Measurements from ENCODE around the gene ZBTB7C.

Gene ZBTB7C

GRCh38 chr18:48199399-48199798, 209.8 kb downstream of the ZBTB7C start:
- DNase-seq (ENCODE audit: extremely low read depth in 1 of 2, low read depth in 1 of 2) = no peak

DNA sequence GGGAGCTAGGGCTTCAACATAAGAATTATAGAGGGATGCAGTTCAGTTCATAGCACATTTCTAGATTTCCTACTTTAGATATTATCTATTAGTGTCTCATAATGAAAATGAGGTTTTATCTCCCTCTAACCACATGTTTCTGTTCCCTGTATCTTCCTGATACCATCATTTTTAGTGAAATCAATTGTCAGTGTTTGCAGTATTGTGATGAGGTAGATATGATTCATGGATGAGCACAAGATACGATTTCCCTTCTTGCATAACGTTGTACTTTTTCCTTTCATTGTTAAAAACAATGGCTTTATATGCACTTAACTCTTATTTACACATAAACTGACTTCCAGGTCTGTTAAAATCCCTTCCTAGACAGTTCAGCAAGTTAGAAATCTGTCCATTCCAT, 211.4 kb downstream of the ZBTB7C start:
- no peak for DNase-seq (ENCODE audit: extremely low read depth in 1 of 2, low read depth in 1 of 2)

- DNase-seq (ENCODE audit: extremely low read depth in 1 of 2, low read depth in 1 of 2) = no peak
Measured at GRCh38 chr18:48195787-48196186, 213.4 kb downstream of the ZBTB7C start.

GRCh38 chr18:48194591-48195181, 214.5 kb downstream of the ZBTB7C start:
- DNase-seq (ENCODE audit: extremely low read depth in 1 of 2, low read depth in 1 of 2) = no peak

GRCh38 chr18:48193521-48194492, 215.4 kb downstream of the ZBTB7C start:
- no peak for DNase-seq (ENCODE audit: extremely low read depth in 1 of 2, low read depth in 1 of 2)

DNA sequence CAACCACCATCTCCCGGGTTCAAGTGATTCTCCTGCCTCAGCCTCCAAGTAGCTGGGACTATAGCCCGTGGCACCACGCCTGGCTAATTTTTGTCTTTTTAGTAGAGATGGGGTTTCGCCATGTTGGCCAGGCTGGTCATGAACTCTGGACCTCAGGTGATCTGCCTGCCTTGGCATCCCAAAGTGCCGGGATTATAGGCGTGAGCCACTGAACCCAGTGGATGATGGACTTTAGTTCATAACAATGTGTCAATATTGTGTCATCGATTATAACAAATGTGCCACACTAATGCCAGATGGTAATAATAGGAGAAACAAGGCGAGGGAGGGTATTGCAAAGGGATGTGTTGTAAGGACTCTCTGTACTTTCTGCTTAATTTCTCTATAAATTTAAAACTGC, 216.6 kb downstream of the ZBTB7C start:
- no peak for DNase-seq (ENCODE audit: extremely low read depth in 1 of 2, low read depth in 1 of 2)

- no peak for DNase-seq (ENCODE audit: extremely low read depth in 1 of 2, low read depth in 1 of 2)
Measured at GRCh38 chr18:48191494-48191893, 217.7 kb downstream of the ZBTB7C start.

DNA sequence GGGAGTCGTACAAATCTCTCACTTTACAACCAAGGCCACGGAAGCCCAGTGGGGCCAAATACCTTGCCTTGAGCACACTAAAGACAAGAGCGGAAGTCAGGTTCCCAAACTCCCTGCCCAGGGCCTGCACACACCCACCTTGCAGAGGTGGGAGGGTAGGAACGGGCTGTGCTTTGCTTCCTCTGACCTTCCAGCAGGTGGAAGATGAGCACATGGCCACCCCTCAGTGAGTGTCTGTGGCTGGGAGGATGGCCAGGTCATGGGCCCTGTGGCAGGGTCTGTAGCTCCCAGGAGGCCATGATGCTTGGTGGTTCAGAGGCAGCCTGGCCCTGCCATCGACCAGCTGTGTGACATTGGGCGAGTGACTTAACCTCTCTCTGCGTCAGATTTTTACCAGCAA, 218.2 kb downstream of the ZBTB7C start:
- no peak for DNase-seq (ENCODE audit: extremely low read depth in 1 of 2, low read depth in 1 of 2)

DNA sequence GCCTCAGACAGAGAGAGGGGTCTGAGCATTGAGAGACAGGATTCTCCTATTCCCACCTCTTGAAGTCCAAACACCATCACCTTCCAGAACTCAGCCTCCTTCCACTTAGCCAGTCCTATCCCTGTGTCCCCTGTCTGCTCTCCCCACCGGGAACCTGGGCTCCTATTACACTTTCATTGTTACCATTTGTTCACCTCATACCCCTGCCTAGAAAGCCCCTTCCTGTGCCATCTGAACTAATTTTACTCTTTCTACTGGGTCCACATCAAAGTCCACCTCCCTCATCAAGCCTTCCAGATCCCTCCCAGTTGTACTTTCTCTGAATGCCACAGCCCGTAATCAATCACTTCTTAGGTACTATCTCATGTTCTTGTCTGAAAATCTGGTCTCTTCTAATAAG, 220.6 kb downstream of the ZBTB7C start:
- no peak for DNase-seq (ENCODE audit: extremely low read depth in 1 of 2, low read depth in 1 of 2)

DNA sequence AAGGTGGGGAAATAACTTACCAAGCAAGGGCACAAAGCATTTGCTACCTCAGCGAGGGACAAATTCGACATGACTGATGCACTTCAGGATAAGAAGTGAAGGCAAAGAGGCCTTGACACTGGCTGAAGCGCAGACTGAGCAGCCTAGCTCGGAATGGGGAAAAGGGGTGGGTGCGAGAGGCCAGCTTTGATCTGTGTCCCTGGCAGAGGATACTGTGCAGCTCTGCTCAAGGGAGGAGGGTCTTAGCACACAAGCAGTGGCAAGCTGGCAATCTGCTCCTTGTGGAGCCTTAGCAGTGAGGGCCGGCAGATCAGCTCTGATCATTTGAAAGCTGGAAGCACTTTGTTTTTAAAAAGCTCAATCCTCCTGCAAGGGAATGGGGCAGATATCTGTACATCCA, 222.3 kb downstream of the ZBTB7C start:
- no peak for DNase-seq (ENCODE audit: extremely low read depth in 1 of 2, low read depth in 1 of 2)

- no peak for DNase-seq (ENCODE audit: extremely low read depth in 1 of 2, low read depth in 1 of 2)
Measured at GRCh38 chr18:48186131-48186766, 222.9 kb downstream of the ZBTB7C start.

DNA sequence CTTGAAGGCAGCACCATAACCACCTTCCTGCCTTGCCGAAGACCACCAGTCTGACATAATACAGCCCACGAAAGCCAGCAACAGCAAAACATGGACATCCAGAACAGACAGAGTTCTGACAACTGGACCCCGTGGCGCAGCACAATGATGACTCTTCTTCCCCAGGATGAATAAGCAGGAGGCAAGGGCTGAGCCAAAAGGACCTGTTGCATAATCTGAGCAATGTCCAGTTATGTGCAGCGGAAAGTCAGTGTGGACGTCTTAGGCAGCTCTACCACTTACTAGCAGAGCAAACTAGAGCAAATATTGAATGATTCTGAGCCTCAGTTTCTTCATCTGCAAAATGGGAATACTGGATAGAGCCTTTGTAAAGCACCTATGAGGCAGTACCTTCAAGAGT, 225.1 kb downstream of the ZBTB7C start:
- DNase-seq (ENCODE audit: extremely low read depth in 1 of 2, low read depth in 1 of 2) = no peak

GRCh38 chr18:48183613-48184012, 225.6 kb downstream of the ZBTB7C start:
- no peak for DNase-seq (ENCODE audit: extremely low read depth in 1 of 2, low read depth in 1 of 2)

GRCh38 chr18:48182779-48183178, 226.4 kb downstream of the ZBTB7C start:
- DNase-seq (ENCODE audit: extremely low read depth in 1 of 2, low read depth in 1 of 2) = no peak

DNA sequence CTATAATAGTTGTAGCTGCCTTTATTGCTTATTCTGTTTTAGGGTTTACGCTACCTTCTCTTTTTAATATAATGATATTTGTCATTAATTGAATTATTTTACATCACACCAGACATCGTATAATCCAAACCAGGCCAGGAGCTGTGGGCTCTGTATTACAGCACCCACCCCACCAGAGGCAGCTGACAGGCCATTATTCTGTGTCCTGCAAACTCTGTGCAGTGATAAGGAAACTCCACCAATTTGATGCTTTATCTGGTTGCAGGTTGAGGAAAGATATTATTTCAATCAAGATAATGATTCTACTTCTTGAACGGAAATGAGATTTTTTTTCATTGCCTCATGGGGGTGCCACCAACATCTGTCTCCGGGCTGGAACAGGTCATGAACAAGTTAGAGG, 227.3 kb downstream of the ZBTB7C start:
- no peak for DNase-seq (ENCODE audit: extremely low read depth in 1 of 2, low read depth in 1 of 2)

GRCh38 chr18:48181087-48181823, 227.9 kb downstream of the ZBTB7C start:
- no peak for DNase-seq (ENCODE audit: extremely low read depth in 1 of 2, low read depth in 1 of 2)

DNA sequence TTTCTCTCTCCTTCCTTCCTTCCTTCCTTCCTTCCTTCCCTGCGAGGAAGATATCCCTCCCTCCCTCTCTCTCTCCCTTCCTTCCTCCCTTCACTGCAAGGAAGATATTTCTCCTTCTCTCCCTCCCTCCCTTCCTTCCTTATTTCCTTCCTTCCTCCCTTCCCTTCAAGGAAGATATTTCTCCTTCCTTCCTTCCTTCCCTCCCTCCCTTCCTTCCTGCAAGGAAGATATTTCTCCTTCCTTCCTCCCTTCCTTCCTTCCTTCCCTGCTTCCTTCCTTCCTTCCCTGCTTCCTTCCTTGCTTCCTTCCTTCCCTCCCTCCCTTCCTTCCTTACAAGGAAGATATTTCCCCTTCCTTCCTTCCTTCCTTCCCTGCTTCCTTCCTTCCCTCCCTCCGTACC, 229.5 kb downstream of the ZBTB7C start:
- DNase-seq (ENCODE audit: extremely low read depth in 1 of 2, low read depth in 1 of 2) = no peak

- no peak for DNase-seq (ENCODE audit: extremely low read depth in 1 of 2, low read depth in 1 of 2)
Measured at GRCh38 chr18:48179001-48179400, 230.2 kb downstream of the ZBTB7C start.

DNA sequence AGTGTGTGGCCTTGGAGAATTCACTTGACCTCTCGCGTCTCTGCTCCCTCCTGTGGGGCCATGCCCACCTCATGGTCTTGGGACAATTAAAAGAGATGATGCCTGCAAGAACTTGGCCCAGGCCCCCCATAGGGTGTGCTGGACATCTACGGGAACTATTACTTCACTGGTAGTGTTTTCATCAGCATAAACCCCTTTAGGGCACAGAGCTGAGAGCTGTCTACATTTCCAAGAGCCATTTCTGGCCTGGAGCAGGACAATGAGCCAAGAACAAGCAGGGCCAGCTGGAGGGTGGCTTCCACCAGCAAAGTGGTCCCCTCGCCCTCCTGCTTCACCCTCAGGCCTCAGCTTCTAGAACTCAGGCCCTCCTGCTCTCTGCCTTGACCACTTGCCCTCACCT, 232.3 kb downstream of the ZBTB7C start:
- no peak for DNase-seq (ENCODE audit: extremely low read depth in 1 of 2, low read depth in 1 of 2)

DNA sequence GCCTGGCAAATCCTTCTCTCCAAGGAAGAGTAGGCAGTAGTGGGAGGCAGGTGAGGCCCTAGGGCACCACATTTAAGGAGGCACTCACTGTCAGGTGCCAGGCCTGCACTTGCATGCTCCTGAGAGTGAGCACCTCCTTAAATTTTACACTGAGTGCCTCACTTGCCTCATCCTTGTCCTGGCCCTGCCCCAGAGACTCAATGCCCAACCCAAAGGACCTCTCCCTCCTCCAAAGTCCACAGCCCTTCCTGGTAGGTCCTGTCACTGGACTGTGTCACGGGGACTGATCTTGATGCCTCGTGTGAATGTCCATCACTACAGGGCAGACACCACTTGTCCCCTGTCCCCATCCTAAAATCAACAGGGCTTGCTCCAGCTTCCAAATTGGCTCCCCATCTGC, 235.6 kb downstream of the ZBTB7C start:
- no peak for DNase-seq (ENCODE audit: extremely low read depth in 1 of 2, low read depth in 1 of 2)

Data from stimulated activated CD8-positive, alpha-beta memory T cell treated with anti-CD3 and anti-CD28 coated beads, Interleukin-7, amount 100 ng/mL, for 48 hours (primary cell).